Measurements from ENCODE around the gene C6orf62.

DNA sequence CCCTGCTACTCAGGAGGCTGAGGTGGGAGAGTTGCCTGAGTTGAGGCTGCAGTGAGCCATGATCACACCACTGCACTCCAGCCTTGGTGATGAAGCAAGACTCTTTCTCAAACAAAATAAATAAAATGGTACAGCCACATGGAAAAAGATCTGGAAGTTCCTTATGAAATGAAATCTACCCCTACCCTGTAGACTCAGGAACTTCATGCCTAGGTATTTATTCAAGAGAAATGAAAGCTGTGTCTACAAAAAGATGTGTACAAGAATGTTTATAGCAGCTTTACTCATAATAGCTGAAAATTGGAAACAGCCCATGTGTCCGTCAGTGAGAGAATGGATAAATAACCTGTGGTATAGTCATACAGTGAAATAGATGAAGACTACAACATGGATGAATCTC, 15.2 kb upstream of the C6orf62 start:
- TF ChIP-seq, protein P1, sequence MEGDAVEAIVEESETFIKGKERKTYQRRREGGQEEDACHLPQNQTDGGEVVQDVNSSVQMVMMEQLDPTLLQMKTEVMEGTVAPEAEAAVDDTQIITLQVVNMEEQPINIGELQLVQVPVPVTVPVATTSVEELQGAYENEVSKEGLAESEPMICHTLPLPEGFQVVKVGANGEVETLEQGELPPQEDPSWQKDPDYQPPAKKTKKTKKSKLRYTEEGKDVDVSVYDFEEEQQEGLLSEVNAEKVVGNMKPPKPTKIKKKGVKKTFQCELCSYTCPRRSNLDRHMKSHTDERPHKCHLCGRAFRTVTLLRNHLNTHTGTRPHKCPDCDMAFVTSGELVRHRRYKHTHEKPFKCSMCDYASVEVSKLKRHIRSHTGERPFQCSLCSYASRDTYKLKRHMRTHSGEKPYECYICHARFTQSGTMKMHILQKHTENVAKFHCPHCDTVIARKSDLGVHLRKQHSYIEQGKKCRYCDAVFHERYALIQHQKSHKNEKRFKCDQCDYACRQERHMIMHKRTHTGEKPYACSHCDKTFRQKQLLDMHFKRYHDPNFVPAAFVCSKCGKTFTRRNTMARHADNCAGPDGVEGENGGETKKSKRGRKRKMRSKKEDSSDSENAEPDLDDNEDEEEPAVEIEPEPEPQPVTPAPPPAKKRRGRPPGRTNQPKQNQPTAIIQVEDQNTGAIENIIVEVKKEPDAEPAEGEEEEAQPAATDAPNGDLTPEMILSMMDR (IDR thresholded peaks at IDR 0.05), result no peak
- no peak for TF ChIP-seq POLR2A (IDR thresholded peaks at IDR 0.05)

All from testis (tissue), 2 donors.